PC-3 (cell line): ENCODE results near the gene DIP2C. TPM values are rescaled to one million over a fixed set of nuclear protein-coding genes. Genes with fewer than 3 reads are reported as not detected.

Experiments used
- ATAC-seq: fragments of 200-7000 bp; cut with Tn5 transposase; 2 replicates; pipeline ENCODE4 v1.9.1; 2020; ENCODE audit warnings: mild to moderate bottlenecking, moderate library complexity
- BruUV-seq: library from RNA; stranded (reverse); fragments of 400-500 nt; replicated peaks from 2 replicates; lab custom pipeline; 2021; lab: Mats Ljungman, UMichigan
- CTCF ChIA-PET: fragments of 300-600 bp; sonication (Branson Sonifier 250); formaldehyde crosslinking; loops from one replicate; lab custom pipeline; 2022; ENCODE audit warnings: antibody characterized with exemption; lab: Charles Lee
- POLR2A ChIA-PET: fragments of 300-600 bp; sonication (Branson Sonifier 250); formaldehyde crosslinking; loops from one replicate; lab custom pipeline; 2022; ENCODE audit warnings: antibody characterized with exemption; ENCODE audit not compliant: unreplicated experiment; lab: Charles Lee
- DNase-seq: peaks from one replicate; pipeline ENCODE4 v3.0.0-alpha.2; 2015
- H2AFZ ChIP-seq: fragments of 300-600 bp; sonication (generic); 2 replicates; pipeline ENCODE4 v1.6.0; 2016; ENCODE audit warnings: antibody characterized with exemption, low read length
- H3F3A ChIP-seq: fragments of 300-600 bp; sonication (generic); one replicate; pipeline ENCODE4 v1.6.0; 2017; ENCODE audit warnings: antibody characterized with exemption, low read length, control low read depth, mild to moderate bottlenecking; ENCODE audit not compliant: unreplicated experiment
- H3K27ac ChIP-seq: fragments of 300-600 bp; sonication (generic); 2 replicates; pipeline ENCODE4 v1.5.1; 2016; ENCODE audit warnings: mild to moderate bottlenecking, low read length
- H3K27me3 ChIP-seq: fragments of 300-600 bp; sonication (generic); 2 replicates; pipeline ENCODE4 v1.6.1; 2016; ENCODE audit warnings: low read length, mixed read lengths
- H3K36me3 ChIP-seq: fragments of 300-600 bp; sonication (generic); 2 replicates; pipeline ENCODE4 v1.6.1; 2016; ENCODE audit warnings: low read depth, mixed run types, low read length, mixed read lengths
- H3K4me1 ChIP-seq: fragments of 300-600 bp; sonication (generic); 2 replicates; pipeline ENCODE4 v1.5.1; 2016; ENCODE audit warnings: low read length; ENCODE audit not compliant: insufficient read depth
- H3K4me2 ChIP-seq: fragments of 300-600 bp; sonication (generic); 2 replicates; pipeline ENCODE4 v1.6.0; 2016; ENCODE audit warnings: low read length
- H3K4me3 ChIP-seq: fragments of 300-600 bp; sonication (generic); 2 replicates; pipeline ENCODE4 v1.5.1; 2016; ENCODE audit warnings: mild to moderate bottlenecking, low read length, mixed read lengths
- H3K79me2 ChIP-seq: fragments of 300-600 bp; sonication (generic); 2 replicates; pipeline ENCODE4 v1.6.1; 2017; ENCODE audit warnings: low read length, mixed read lengths
- H3K9ac ChIP-seq: fragments of 300-600 bp; sonication (generic); 2 replicates; pipeline ENCODE4 v1.6.0; 2016; ENCODE audit warnings: mild to moderate bottlenecking, low read length
- H3K9me2 ChIP-seq: fragments of 300-600 bp; sonication (generic); replicated peaks from 2 replicates; pipeline ENCODE4 v1.6.1; 2016; ENCODE audit warnings: mixed run types, low read length, mixed read lengths
- H3K9me3 ChIP-seq: fragments of 300-600 bp; sonication (generic); 2 replicates; pipeline ENCODE4 v1.6.1; 2016; ENCODE audit warnings: low read length, mixed read lengths
- H4K20me1 ChIP-seq: fragments of 300-600 bp; sonication (generic); 2 replicates; pipeline ENCODE4 v1.6.1; 2016; ENCODE audit warnings: low read length, mixed read lengths
- EZH2 ChIP-seq: fragments of 300-600 bp; sonication (generic); IDR thresholded peaks from one replicate; pipeline ENCODE4 v1.6.1; 2017; ENCODE audit warnings: antibody characterized with exemption, mild to moderate bottlenecking, low read length; ENCODE audit not compliant: unreplicated experiment
- EZH2phosphoT487 ChIP-seq: fragments of 300-600 bp; sonication (generic); IDR thresholded peaks from 2 replicates; pipeline ENCODE4 v1.6.1; 2018; ENCODE audit warnings: mild to moderate bottlenecking, antibody characterized with exemption, low read length, borderline replicate concordance
- intact Hi-C: fragments of 100-400 bp; cut with micrococcal nuclease; formaldehyde crosslinking; loops from 2 replicates; pipeline ENCODE4 v1.9.0; 2023
- total RNA-seq: library from RNA; depleted of rRNA; stranded (reverse); fragments of >200 nt; gene quantifications from 2 replicates; pipeline ENCODE4 v1.2.3, GENCODE V29; 2014
- TF ChIP-seq, protein P1 (sequence below): fragments of 300-600 bp; sonication (generic); conservative IDR thresholded peaks from 2 replicates; pipeline ENCODE4 v1.5.1; 2017; ENCODE audit warnings: antibody characterized with exemption, low read depth, mild to moderate bottlenecking, low read length

The DIP2C gene
- total RNA-seq, 1 experiment from 2014 or later, result 3.1 TPM

GRCh38 chr10:618229-618989, 71.1 kb downstream of the DIP2C start:
- H3K79me2 ChIP-seq, result 0 out of 2 replicates have a peak, but pooled peaks cover 18% of the 10 kb centered on the region
- no peaks in the 10 kb centered on the region for H3K36me3 ChIP-seq
- H3K9ac ChIP-seq, result no peak overlapping the region
- H3K4me2 ChIP-seq, result no peak overlapping the region
- no peaks in the 10 kb centered on the region for H3K9me3 ChIP-seq
- no TSS peak for BruUV-seq
- H3K27me3 ChIP-seq, result no peaks in the 10 kb centered on the region
- H3K4me1 ChIP-seq, result peaks cover 31% of the 10 kb centered on the region
- H3F3A ChIP-seq, result no peaks in the 10 kb centered on the region
- no peaks in the 10 kb centered on the region for H4K20me1 ChIP-seq
- CTCF ChIA-PET, result no interaction called here
- POLR2A ChIA-PET, result no interaction called here
- ATAC-seq (no peak), DNase-seq (no peak)
- no peak overlapping the region for H3K4me3 ChIP-seq
- no peak overlapping the region for H3K27ac ChIP-seq
- TF ChIP-seq, protein P1, sequence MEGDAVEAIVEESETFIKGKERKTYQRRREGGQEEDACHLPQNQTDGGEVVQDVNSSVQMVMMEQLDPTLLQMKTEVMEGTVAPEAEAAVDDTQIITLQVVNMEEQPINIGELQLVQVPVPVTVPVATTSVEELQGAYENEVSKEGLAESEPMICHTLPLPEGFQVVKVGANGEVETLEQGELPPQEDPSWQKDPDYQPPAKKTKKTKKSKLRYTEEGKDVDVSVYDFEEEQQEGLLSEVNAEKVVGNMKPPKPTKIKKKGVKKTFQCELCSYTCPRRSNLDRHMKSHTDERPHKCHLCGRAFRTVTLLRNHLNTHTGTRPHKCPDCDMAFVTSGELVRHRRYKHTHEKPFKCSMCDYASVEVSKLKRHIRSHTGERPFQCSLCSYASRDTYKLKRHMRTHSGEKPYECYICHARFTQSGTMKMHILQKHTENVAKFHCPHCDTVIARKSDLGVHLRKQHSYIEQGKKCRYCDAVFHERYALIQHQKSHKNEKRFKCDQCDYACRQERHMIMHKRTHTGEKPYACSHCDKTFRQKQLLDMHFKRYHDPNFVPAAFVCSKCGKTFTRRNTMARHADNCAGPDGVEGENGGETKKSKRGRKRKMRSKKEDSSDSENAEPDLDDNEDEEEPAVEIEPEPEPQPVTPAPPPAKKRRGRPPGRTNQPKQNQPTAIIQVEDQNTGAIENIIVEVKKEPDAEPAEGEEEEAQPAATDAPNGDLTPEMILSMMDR, result no peak
- TF ChIP-seq EZH2phosphoT487 (no peak), EZH2 (no peak)
- no peak overlapping the region for H2AFZ ChIP-seq
- no peaks in the 10 kb centered on the region for H3K9me2 ChIP-seq
- intact Hi-C loops, result loop anchor here (10.0 kb wide), 1 partner anchor 166 kb away; no protein-coding TSS in a partner anchor

- H3K79me2 ChIP-seq, result 0 out of 2 replicates have a peak, but pooled peaks cover 18% of the 10 kb centered on the region
- no peak overlapping the region for H3K4me3 ChIP-seq
- BruUV-seq, result no TSS peak
- DNase-seq (no peak), ATAC-seq (no peak)
- H3K9ac ChIP-seq, result no peak overlapping the region
- intact Hi-C loops, result loop anchor here (10.0 kb wide), 1 partner anchor 167 kb away; no protein-coding TSS in a partner anchor
- H3F3A ChIP-seq, result no peaks in the 10 kb centered on the region
- no peak overlapping the region for H3K4me2 ChIP-seq
- no peaks in the 10 kb centered on the region for H3K9me3 ChIP-seq
- POLR2A ChIA-PET, result no interaction called here
- no peak overlapping the region for H2AFZ ChIP-seq
- H3K9me2 ChIP-seq, result no peaks in the 10 kb centered on the region
- no peak for TF ChIP-seq EZH2
- TF ChIP-seq EZH2phosphoT487, result no peak
- TF ChIP-seq, protein P1, result no peak
- H3K27me3 ChIP-seq, result no peaks in the 10 kb centered on the region
- H4K20me1 ChIP-seq, result no peaks in the 10 kb centered on the region
- H3K4me1 ChIP-seq, result peaks cover 39% of the 10 kb centered on the region
- H3K36me3 ChIP-seq, result no peaks in the 10 kb centered on the region
- CTCF ChIA-PET, result no interaction called here
- no peak overlapping the region for H3K27ac ChIP-seq
Measured at GRCh38 chr10:617471-617870, 72.0 kb downstream of the DIP2C start.
